HG03432 (cell line): ENCODE results near the gene CD80.

Experiments
- ATAC-seq: cut with Tn5 transposase; IDR thresholded peaks from one replicate; pipeline ENCODE4 v1.9.1; 2021; ENCODE audit warnings: mild to moderate bottlenecking, moderate library complexity; ENCODE audit not compliant: unreplicated experiment

CD80 gene

DNA sequence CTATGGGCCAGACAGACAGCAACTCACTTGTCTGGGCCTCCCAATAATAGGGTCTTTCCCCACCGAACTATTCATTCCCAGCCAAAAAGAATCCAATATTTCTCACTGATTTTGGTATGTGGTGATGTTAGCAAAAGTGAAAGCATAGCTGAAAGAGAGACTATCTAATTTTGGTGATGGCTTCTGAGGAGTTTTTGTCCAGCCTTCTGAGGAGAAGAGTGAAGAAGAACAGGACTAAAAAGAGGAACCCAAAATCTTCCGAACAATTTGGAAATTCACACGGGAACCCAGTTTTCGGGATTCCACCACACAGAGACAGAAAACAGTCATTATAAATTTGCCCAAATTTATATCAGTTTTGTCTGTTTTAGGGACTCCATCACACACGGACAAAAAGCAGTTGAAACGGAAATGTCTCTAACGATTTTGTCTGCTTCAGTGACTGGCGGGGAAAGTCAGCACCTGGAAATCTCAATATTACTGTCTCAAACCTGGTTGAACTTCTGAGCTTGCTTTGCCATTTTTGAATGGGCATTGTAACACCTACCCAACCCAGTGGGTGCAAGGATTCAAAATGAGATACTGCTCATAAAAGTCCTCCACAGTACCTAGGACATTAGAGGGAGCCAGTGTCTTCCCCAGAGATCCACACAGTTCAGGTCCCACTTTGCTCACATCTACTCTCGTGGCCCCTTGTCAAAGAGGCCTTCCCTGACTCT is 9.1 kb downstream of the CD80 start:
- peak; percentile 40 for ATAC-seq

DNA sequence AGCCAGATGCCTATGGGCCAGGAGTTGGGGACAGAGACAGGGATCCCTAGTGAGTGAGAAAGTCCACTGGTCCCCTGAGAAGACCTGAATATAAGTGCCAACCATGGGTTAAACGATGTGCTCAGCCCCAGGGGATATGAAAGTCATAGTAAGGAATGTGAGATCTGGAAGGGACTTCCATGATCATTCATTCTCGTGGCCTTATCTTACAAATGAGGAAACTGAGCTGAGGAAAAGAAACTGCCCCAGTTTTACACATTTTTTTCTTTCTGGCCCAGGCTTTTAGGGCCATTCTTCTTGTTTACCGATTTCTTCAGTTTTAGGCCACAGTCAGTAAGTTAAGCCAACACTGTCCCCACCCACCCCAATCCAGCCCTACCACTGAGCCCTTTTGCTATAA is 11.1 kb downstream of the CD80 start:
- ATAC-seq, result no peak

DNA sequence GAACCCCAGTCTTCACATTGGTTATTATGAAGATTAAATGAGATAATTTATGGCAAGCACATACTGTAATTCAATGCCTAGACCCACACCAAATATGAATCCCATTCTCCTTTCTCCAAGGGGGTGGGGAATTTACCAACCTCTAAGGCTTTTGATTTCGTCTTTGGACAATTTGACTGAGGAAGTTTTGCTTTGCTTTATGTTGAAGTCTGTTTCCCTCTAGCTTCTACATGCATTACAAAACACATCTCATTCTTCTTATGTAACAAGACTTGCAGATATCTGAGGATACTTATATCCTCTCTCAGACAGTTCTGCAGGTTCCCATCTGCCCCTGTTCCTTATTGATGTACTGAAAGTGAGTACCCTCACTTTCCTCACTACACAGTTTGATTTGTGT is 12.2 kb downstream of the CD80 start:
- ATAC-seq, result no peak

DNA sequence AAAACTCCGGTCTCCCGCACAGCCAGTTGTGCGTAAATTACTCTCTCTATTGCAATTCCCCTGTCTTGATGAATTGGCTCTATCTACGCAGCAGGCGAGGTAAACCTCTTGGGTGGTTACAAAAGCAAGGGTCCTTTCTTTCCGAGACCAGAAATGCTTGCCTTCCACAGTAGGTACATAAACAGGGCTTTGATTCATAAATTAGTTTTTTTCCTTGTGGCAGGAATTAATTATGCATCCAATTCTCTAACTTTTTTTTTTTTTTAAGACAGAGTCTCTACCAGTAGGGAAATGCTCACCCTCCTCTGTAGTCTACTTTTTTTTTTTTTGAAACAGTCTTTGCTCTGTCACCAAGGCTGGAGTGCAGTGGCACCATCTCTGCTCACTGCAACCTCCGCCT is 16.3 kb downstream of the CD80 start:
- ATAC-seq, result no peak

DNA sequence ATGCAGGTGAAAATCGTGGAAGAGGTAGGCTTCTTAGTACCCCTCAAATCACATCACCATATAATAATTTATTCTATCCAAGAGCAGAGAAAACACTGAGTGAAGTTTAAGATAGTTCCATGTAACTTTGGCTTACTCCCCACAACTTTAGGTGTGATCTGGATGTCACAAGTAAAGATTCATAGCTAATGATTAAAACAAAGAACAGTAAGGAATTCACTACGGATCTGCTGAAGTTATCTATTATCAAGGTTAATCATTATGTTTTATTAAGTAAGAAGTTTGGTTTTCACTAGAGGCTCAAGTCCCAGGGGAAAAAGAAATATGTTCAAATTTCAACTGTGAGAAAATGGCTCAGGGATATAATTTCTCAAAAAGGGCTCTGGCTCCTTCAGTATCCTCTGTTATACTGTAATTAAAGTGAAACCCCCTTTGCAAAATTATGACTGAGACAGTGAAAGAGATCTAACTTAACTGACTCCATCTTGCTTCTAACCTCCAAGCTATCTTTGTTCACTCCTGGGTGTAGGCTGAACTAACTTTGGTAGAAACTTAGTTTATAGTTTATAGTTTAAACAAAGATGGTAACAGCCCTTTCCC is 17.1 kb downstream of the CD80 start:
- ATAC-seq, result peak; percentile 47

DNA sequence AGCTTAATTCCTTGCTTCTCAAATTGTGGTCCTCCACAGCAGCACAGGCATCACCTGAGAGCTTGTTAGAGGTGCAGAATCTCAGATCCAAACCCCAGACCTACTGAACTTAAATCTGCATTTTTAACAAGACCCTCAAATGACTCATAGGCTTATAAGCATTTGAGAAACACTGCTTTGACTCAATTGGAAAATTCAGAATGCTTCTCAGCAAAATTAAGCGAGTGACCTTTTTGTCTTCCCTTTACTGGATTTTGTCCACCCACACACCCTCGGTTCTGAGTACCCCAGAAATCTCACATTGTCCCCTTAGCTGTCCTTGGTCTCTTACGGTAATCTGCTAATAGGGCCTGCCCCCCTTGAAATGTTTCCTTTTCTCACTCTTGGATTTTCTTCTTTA is 17.9 kb downstream of the CD80 start:
- ATAC-seq, result no peak

DNA sequence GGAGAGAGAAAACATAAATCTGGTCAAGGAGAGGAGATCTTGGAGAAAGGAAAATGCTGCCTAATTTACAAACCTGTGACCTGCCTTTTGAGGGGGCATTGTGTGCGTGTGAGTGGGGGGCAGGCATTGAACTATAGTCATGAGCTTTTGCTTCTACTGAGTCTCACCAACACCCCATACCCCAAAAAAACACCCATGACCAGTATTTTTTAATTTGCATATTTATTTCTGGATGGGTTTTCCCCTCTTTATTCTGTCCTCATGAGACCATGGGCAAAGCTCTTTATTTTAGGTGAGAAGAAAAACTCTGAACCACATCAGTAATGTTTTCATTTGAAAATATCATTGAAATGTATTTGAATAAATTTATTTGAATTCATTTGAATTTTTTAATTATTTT is 20.6 kb downstream of the CD80 start:
- no peak for ATAC-seq

DNA sequence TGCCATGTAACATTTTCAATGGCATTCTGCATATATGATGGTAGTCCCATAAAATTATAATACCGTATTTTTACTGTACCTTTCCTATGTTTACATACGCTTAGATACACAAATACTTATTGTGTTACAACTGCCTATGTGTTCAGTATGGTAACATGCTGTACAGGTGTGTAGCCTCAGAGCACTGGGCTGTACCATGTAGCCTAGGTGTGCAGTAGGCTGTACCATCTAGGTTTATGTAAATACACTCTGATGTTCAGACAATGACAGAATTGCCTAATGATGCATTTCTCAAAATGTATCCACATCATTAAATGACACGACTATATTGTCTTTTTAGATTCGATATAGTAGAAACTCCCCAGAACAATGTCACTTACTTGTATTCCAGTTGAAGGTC is 22.7 kb downstream of the CD80 start:
- ATAC-seq, result no peak

DNA sequence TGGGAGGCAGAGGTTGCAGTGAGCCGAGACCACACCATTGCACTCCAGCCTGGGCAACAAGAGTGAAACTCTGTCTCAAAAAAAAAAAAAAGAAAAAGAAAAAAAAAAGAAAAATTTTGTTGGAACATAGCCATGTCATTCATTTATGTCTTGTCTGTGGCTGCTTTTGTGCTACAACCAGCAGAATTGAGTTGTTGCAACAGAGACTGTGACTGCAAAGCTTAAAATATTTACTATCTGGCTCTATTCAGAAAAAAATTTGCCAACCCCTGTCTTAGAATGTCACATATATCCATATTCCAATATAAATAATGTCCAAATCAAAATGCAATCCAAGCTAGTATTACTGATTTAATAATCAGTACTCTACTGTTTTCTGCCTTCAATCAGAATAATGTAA is 25.1 kb downstream of the CD80 start:
- ATAC-seq, result no peak

DNA sequence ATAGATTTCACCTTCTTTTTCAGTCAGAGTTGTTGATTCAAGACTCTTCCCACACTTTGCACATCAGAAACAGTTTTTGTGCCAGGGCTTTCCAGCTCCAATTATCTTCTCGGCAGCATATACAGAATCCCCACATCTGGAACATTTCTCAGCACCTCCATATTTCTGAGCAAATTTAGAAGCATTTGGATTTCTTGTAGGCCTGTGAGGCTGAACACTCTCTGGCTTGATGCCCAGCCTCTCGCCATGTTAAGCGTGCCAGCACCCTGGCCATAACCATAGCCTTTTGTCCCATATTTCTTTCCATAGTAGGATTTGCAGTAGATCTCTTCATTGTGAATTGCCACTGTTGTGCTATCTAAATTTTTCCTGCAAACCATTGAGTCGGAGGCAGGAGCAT is 28.3 kb downstream of the CD80 start:
- no peak for ATAC-seq

DNA sequence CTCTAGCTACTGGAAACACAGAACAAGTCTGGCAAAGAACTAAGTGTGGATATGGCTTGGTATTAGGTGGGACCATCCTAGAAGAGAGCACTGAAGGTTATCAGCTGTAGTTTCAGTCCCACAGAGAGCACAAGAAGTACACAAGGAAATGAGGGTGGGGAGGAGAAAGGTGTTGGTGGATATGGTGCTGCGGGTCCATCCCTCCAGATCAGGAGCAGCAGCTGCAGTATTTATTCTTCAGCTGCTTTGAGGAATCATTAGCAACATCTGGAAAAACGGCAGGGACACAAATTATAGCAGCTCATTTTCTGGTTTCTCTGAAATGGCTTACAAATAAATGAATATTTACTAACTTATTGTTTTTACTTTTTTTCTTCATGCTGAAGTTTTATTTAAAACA is 29.0 kb downstream of the CD80 start:
- ATAC-seq, result no peak

DNA sequence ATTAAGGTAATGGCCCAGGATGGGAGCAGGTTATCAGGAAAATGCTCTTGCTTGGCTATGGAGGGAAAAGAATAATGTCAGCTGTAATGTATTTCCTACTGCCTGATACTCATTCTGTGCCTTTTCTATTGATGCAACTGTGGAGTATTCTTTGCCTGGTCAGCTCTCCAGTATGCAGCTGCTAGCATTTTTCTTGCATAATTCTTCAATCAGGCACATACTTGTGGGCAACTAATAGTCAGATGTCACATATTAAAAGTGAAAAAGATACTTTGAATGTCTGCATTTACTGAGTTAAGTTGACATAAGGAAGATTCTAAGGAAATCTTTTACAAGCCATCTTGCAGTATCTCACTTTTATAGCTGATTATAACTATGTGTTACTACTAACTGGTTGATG is 29.5 kb downstream of the CD80 start:
- ATAC-seq, result no peak

DNA sequence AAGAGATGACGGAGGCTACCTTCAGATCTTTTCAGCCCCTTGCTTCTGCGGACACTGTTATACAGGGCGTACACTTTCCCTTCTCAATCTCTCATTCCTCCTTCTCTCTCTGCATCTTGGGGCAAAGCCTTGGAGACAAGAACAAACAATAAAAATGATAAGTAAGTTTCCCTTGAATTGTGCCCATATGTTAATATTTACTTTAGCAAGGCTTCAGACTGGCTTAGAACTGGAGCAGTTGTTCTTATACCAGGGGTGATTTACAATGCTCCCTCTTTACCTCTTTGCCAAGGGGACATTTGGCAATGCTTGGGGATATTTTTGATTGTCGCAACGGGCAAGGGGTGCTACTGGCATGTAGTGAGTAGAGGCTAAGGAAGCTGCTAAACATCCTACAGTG is 31.7 kb downstream of the CD80 start:
- ATAC-seq, result no peak

DNA sequence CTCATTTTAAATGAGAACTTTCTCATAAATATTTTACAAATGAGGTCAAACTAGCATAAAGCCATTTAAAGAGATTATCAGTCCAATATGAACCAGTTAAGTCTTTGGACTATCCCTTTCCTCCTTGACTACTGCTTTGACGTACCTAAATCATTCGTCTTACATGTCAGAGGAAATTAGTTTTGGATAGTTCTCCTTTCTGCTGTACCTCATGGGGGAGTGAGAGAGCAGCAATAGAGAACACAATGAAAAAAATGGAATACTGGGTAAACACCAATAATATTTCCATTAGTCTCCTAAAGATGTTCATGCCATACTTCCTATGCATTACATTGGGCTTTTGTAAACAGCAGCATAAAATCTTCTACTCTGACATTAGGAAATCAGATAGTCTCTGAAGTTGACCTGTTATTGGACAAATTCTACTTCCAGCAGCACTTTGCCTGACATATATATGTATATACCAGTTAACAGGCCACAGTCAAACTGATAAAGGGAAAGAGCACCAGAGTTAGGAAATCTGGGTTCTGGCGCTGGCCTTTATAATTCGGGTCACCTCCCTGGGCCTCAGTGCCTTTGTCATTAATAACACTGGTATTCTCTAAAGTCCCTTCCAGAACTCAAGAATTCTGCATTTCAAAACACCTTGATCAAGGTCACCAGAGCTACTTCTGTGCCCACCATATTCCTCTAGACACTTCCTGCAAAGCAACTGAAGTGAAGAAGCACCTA is 34.3 kb downstream of the CD80 start:
- ATAC-seq, result no peak

DNA sequence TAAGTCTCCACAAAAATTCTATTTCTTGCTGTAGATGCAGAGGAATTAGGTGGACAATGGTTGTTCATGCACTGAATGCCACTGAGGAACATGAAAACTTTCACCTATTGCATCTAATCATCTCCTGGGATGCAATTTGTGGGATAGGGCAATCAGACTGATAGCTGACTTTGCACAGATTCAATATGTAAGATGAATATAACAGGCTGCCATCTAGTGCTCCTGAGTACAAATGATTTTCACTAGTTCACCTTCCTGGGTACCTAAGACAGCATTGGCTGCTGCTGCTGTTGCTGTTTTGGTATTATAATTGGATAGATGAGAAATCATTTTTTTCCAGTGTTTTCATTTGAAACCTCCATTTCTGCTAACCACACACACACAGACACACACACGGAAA is 41.4 kb downstream of the CD80 start:
- no peak for ATAC-seq

DNA sequence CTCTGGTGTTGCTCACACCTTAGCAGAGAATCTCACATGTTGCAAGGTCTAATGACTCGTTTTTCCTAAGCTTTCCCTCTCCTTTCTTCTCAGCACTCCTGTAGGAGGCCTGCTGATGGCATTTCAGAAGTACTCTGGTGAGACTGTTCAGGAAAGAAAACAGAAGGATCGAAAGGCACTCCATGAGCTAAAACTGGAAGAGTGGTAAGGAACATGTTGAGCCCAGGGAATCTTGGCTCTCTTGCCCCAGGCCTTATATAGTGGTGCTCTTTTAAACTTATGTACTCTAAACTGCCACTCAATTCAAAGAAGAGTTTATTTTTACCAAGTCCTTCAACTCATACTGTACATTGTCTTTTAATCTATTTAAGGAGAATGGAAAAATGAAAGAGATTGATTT is 42.3 kb downstream of the CD80 start:
- no peak for ATAC-seq

DNA sequence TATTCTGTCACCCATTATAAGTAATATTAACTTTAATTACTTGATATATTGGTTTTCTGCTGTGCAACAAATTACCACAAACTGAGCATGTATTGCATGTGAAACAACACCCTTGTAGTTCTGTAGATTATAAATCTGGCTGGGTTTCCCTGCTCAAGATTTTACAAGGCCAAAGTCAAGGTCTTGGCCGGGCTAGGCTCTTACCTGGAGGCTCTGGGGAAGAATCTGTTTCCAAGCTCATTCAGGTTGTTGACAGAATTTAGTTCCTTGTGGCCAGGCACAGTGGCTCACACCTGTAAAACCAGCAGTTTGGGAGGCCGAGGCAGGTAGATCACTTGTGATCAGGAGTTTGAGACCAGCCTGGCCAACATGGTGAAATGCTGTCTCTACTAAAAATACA is 44.8 kb downstream of the CD80 start:
- ATAC-seq, result no peak

DNA sequence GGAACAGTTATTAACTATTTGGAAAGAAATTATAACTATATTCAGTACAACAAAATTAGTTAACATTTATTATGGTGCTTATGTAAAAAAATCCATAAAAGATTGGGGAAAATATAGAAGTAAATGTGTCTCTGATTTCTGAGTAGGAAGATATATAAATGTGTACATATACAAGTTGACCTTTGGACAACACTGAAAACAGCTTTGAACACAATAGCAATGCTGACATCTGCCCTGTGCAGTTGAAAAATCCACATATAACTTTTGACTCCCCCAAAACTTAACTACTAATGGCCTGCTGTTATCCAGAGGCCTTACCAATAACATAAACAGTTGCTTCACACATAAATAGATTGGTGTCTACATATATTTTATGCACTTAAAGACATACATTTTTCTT is 48.7 kb downstream of the CD80 start:
- ATAC-seq, result no peak

DNA sequence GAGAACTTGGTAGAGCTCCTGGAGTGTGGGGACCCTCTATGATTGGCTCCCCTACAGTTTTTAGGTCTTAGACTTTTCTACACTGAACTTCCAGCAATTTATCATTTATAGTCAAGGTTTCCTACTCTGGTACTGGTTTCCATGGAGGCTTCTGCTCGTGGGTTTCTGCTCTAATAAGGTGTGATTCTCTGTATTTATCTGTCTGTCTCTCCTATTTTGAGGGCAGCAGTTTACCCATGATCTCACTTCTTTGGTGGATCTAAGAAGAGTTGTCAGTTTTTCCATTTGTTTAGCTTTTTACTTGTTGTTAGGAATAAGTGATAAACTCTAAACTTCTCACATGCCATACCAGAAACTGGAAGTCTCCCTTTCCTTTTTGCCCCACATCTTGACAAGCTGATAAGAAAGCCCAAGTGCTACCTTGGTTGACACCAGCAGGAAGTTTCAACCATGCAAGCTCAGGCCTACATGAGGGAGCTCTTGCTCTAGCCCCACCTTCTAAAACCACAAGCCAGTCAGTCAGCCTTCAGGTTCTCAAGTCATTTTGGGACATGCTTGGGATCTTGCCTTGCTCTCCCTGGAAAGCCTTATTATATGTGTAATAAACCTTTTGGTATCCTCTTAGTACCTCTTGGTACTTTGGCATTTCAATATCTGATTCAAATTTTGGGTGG is 51.1 kb downstream of the CD80 start:
- no peak for ATAC-seq

DNA sequence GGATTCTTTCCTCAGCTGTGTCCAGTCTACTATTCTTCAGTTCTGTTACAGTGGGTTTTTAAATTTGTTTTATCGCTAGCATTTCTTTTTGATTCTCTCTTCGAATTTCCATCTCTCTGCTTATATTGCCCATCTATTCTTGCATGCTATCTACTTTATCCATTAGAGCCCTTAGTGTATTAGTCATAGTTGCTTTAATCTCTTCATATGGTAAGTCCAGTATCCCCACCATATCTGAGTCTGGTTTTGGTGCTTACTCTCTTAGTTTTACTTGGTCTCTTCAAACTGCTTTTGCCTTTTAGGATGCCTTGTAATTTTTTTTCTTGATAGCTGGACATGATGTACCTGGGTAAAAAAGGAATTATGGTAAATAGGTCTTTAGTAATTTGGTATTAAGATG is 52.0 kb downstream of the CD80 start:
- ATAC-seq, result no peak

DNA sequence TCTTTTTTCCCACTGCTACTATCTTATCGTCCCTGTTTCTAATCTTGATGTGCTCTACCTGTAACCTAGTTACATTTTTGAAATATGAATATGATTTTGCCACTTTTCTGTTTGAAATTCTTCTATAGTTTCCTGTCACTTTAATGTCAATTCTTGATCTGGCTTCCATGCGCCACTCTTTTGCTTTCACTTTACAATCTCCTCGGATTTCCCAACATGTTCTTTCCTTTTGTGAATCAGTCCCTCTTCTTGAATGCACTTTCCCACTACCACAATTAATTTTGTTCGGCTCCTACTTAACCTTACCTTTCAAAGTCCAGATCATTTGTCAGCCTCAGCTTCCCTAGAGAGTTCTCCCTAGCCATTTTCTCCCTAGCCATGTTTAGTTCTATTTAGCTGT is 52.8 kb downstream of the CD80 start:
- no peak for ATAC-seq

DNA sequence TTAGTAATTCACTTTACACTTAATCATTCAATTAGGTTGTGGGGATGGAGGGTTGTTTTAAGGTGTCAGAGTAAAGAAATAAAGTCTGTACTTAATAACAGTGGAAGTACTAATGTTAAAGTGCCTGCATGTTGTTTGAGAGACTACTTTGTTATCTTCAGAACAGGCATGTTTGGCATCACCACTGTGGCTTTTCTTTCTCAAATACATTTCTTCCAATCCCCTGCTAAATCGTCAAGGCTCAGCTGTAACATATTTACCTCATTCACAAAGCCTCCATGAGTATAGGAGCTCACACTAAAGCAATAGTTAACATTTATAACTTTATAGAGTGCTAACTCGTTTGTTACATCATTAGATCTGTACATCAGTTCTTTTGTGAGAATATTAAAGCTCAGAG is 58.5 kb downstream of the CD80 start:
- no peak for ATAC-seq
